NK-92 treated with Interleukin-12 subunit alpha and Interleukin-12 subunit beta, amount 100 ng/mL, for 24 hours (cell line): Measurements from ENCODE around the gene MTHFD1L.

Experiments
- DNase-seq: peaks from one replicate; lab custom pipeline; 2025; lab: John Stamatoyannopoulos, UW

MTHFD1L gene

DNA sequence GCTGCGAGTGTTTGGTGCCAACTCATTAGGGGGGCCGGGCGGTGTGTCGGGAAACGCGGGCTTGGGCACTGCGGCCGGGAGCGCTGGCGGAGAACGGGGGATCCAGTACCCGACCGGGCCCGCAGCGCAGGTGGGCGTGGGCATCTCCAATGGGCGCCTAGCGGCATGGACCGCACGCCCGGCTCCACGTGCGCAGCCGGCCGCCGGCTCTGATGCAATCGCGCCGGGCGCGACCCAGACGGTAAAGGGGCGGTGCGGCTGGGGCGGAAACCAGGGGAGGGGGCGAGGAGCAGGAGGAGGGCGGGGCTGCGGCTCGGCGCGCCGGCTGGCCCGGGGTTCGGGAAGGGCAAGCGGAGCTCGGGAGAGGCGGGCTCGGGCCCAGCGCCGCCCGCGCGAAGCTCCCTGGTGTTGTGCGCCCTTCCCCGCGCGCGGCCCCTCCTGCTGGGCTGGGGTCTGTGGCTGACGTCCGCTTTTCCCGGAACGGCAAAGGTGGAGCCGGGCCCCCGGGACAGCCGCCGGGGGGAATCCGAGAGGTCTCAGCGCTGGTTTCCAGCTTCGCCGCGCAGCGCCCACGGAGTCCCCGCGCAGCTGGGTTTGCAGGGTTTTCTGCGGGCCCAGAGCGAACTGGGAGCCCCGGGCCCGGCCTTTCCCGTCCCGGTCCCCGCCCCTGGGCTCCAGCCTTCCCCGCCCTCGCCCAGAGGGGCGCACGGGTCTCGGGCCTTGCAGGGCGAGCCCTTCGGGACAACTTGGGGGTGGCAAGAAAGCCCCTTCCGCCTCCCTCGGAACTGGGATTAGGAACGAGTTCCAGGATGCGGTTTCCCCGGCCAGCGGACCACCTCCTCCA lies 867 bp downstream of the MTHFD1L start:
- DNase-seq: peak; percentile 70

GRCh38 chr6:150866991-150867501 lies 1.5 kb downstream of the MTHFD1L start:
- DNase-seq: no peak

GRCh38 chr6:150868759-150869158 lies 3.3 kb downstream of the MTHFD1L start:
- no peak for DNase-seq

- no peak for DNase-seq
Measured at GRCh38 chr6:150874179-150874578, 8.7 kb downstream of the MTHFD1L start.

DNA sequence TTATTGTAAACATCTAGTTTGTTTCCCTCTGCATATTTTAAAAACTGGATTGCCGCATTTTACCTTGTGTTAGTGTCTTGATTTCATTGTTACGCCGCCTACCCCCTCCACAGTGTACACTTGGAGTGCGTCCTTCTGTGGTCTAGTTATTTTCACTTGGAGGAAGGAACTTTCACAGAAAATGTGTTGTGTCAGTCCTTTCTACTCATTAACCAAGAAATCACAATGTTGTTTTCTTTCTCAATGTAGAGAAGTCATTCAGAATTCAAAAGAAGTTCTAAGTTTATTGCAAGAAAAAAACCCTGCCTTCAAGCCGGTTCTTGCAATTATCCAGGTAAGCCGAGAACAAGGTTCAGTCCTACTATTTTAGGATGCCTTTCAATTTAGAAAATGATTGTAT lies 10.3 kb downstream of the MTHFD1L start:
- no peak for DNase-seq

DNA sequence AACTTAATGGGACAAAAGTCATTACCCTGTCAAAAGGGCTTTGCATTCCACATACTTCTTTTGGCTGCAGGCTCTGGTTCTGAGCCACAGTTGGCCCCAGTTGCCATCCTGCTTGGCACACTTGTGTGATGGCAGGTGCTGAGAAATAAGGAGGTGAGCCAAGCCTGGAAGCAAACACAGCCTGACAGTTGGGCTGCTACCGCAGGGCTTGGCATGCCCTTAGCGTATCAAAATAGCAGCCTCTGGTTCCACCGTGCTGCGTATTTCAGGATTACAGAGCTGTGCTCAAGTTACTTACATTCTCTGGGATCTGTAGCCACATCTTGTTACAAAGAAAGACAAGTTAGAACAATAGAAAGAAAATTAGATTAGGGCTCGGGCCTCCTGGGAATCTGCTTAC lies 11.1 kb downstream of the MTHFD1L start:
- no peak for DNase-seq

DNA sequence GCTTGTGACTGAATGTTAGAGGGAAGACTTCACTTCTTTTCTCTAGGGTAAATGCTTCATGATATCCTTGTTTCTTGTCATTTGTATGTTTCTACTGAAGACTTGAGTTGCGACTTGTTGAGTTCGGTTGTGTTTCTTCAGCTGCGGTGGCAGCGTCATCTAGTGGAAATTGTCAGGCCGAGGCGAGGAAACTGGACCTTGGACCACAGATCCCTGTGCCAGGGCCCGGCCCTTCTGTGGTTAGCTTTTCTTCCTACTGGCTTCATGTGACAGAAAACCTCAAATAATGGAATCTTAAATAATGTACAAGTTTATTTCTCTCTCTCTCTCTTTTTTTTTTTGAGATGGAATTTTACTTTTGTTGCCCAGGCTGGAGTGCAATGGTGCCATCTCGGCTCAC lies 12.4 kb downstream of the MTHFD1L start:
- no peak for DNase-seq

GRCh38 chr6:150878347-150879213 lies 13.1 kb downstream of the MTHFD1L start:
- DNase-seq: no peak

GRCh38 chr6:150880336-150880735 lies 14.8 kb downstream of the MTHFD1L start:
- no peak for DNase-seq

- no peak for DNase-seq
Measured at GRCh38 chr6:150881911-150882481, 16.5 kb downstream of the MTHFD1L start.

DNA sequence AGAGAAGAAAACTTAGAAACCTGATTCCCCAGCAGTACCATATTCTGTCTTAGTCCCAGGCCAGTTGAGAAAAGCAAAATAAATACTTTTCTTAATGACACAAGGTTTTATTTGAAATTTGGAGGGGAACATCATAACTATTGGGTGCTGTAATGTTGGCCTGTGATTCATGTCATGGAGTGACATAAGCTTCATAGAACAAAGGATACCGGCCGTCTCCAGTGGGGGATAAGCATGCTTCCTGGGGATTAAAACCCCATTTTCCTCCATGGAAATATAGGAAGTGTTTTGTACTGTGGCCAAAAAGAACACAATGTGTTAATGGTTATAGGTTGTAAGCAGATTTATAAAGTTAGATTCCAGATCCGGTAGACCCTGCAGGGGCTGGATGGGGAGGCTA lies 18.0 kb downstream of the MTHFD1L start:
- DNase-seq: no peak

DNA sequence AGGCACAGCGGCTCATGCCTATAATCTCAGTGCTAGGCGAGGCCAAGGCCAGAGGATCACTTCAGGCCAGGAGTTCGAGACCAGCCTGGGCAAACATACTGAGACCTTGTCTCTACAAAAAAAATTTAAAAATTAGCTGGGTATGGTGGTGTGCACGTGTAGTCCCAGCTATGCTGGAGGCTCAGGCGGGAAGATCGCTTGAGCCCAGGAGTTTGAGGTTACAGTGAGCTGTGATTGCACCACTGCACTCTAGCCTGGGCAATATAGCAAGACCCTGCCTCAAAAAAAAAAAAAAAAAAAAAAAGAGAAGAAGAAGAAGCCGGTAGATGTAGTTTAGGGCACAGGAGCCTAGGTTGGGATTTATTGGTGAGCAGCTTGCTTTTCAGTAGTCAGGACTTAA lies 20.7 kb downstream of the MTHFD1L start:
- DNase-seq: no peak

DNA sequence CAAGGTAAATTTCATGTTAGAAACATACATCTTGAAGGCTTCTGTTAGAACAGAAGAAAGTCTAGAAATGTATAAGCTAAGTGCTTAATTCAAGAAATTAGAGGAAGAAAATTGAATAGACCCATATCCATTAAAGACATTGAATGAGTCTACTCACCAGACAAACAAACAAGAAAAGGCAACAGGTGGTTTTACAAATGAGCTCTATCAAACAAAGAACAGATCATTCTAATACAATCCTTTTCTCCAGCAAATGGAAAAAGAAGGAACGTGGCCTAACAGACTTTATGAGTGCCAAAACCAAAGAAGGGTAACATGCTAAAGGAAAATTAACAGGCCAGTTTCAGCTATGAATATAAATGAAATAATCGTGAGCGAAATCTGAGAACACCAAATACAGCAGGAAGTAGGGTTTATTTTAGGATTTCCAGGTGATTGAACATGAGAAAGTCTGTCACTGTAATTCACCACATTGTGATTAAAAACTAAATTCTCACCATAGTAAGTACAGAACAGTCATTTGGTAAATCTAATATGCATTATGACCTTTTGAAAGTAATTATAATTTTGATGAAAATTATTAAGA lies 22.6 kb downstream of the MTHFD1L start:
- no peak for DNase-seq

- no peak for DNase-seq
Measured at GRCh38 chr6:150890346-150890745, 24.8 kb downstream of the MTHFD1L start.

GRCh38 chr6:150891888-150892485 lies 26.5 kb downstream of the MTHFD1L start:
- peak; percentile 1 for DNase-seq

DNA sequence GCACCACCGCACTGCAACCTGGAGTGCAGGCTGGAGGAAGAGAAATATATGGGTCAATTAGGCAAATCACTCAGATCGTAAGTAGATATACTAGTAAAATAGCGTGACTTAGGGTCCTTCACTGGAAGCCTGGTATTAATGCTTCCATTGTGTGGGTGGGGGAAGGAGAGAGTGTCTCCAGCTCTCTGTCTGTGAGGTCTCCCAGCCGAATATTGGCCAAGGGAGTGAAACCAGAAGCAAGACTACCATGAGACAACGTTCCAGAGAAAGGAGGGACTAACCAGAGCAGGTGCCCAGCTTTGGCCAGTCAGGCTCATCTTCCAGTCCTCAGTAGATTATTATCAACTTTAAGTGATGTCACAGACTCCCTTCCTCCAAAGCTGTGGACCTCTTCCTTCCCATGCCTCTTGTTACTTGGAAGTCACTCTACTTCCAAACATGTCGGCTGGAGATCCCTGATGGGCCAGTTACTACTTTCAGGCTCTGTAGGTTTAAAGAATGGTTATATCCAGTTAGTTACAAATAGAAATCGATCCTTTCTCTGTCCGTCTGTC lies 28.8 kb downstream of the MTHFD1L start:
- no peak for DNase-seq

GRCh38 chr6:150894935-150895552 lies 29.5 kb downstream of the MTHFD1L start:
- DNase-seq: no peak

GRCh38 chr6:150895928-150896632 lies 30.6 kb downstream of the MTHFD1L start:
- DNase-seq: no peak

- DNase-seq: no peak
Measured at GRCh38 chr6:150897400-150897943, 32.0 kb downstream of the MTHFD1L start.
